SW 1271 (cell line): ENCODE results near the gene MIF4GD.
"Not testable (repeated sequence)": the region's sequence is repeated elsewhere in the genome, so short reads cannot be mapped to it uniquely, and the experiment has no call there.

ENCODE experiments used
- DNase-seq, 2 experiments: peaks; one replicate each; lab custom pipeline; 2025; lab: John Stamatoyannopoulos, UW

Gene MIF4GD

GRCh38 chr17:75270966-75271232 is at the start of gene MIF4GD:
MIF4GD (minus strand) TSS chr17:75271231; CDS start chr17:75270195, 1,036 bp downstream.
- DNase-seq = no peak

DNA sequence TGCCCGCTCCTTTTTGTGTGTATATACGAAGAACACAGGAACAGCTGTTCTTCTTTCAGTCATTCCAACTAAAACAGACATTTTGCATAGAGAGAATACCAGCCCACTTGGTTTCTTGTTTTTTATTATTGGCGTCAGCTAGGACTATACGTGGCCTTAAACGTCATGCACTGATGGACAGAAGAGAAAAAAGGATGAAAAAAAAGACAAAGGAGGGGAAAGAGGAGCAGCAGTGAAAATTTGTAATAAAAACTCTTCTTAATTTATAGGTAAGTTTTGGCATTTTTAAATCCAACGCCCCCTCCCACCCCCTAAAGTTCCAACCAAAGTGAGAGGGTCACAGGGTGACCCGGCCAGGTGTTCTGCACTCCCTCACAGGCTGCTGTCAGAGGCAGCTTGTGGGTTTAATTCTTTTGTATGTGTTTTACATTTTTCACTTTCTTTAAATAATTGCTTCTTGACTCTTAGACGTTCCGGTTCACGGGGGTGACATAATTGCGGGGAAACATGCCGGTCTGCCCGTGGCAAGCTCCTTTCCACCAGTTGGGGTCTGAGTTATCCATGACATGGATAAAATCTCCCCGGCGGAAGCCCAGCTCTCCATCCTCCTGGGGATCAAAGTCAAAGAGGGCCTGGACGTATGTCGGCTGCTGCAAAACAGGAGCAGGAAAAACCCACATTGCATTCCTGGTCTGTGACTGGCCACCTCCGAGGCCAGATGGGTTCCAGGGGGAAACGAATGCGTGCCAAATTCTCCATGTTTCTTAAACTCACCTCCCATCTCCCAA is 49.1 kb upstream of the MIF4GD start:
- DNase-seq = no peak

DNA sequence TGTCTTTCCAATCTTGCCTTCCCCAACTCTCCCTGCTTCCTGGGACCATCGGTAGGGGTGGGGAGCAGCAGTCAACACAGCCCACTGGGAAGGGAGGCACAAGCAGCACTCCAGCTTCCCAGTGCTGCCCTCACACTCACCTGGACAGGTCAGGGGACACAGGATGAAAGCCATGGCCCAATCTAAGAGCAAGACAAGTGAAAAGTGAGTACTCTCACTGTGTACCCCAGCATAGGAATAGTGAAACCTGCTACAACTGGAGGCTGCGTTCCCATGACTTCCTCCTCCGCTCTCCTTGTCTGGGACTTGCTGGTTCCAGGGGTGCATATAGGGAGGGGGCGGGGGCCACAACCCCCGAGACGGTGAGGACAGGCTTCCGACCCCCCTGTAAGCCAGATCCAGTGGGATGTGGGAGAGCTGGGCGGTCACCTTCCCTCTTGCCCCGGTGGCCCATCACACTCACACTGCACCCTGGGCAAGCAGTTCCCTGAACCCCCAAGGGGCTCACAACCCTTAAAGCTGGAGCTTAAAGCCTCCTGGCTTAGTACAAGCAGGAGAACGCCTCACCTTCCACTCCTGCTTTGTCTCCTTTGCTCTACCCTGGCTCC is 47.7 kb upstream of the MIF4GD start:
- no peak for DNase-seq

GRCh38 chr17:75318211-75318610 is 47.2 kb upstream of the MIF4GD start:
- no peak for DNase-seq

- no peak for DNase-seq
These were observed 46.6 kb upstream of the MIF4GD start for GRCh38 chr17:75317671-75318070.

- DNase-seq = no peak
These were observed 45.2 kb upstream of the MIF4GD start for GRCh38 chr17:75316253-75316652.

DNA sequence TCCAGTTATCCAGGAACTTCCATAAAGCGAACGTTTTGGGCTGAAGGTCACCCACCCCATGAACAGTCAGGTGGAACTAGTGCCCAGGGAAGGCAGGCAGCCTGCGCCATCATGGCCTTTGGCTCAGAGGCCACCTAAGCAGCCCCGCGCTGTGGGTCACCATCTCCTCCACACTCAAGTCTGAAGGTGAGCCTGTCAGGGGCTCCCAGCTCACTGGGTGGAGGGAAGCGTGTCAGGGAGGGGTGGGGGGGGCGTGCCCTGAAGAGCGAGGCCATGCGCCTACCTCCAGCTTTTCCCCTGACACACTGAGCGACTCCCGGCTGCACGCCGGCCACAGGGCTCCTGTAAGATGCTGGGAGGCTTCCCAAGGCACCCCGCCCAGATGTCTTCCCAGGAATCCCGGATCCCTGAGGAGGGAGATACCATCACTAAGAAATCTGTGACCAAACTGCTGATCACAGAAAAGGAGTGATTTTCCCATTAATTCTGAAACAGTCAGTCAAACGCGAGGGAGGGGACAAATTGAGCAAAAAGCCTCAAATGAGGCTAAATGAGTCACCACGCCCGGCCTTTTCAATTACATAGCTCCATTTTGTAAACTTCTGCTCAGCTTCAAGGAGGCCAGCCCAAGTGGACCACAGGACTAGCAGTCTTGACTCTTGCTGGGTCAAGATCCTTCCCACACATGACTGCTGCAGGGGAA is 44.7 kb upstream of the MIF4GD start:
- DNase-seq = no peak

- DNase-seq = no peak
These were observed 43.0 kb upstream of the MIF4GD start for GRCh38 chr17:75313941-75314551.

- DNase-seq = no peak
These were observed 38.0 kb upstream of the MIF4GD start for GRCh38 chr17:75308732-75309629.

- no peak for DNase-seq
These were observed 37.1 kb upstream of the MIF4GD start for GRCh38 chr17:75307957-75308731.

- DNase-seq = no peak
These were observed 30.6 kb upstream of the MIF4GD start for GRCh38 chr17:75301502-75302206.

GRCh38 chr17:75301049-75301448 is 30.0 kb upstream of the MIF4GD start:
- no peak for DNase-seq

DNA sequence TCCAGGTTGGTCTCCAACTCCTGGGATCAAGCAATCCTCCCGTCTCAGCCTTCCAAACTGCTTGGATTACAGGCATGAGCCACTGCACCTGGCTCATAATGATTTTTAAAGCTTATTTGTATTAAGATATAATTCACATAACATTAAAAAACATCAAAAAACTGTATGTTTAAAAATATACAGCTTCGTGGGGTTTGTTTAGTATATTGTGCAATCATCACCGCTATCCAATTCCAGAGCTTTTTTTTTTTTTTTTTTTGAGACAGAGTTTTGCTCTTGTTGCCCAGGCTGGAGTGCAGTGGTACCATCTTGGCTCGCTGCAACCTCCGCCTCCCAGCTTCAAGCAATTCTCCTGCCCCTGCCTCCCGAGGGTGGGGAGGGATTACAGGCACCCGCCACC is 29.2 kb upstream of the MIF4GD start:
- no peak for DNase-seq

DNA sequence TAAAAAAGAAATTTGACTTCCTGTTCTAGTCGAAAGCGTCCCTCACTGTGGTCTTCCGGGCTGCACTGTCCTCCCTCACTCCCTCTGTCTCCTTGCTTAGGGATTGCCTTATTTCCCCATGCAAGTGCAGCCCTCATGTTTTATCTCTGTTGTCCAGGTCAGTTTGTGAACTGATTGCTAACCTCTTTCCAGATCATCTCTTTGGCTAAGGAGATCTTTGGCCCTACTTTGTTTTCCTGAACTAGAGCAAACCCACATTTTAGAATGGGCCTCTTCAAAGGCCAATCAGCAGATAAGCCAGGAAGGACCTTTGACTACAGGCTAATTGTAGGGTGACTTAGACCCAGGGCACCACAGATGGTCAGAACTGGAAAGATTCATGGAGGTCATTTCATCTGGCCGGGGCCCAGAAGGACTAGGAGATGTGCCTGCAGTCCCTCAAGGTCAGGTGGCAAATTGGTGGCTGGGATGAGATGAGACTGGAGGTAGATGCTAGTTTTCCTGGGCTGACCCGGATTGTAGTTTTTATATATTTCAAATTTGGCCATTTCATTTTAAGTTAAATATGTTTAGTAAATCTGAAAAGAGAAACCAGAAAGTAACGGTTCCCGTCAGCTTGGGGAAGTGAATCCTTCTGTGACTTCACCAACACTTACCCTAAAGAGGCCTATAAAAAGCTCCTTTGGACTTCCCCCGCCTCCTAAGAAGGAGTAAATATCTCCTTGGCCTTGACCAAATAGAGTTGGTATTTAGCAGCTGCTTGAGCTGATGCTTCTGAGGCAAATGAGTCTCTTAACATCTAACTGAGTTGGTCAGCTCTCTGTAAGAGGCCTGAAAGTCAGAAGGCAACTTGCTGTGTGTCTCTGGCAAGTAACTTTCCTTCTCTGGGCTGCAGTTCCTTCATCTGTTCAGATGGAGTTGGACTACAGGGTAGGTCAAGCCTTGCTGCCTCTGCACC is 24.4 kb upstream of the MIF4GD start:
- no peak for DNase-seq

- not testable (repeated sequence) for DNase-seq
These were observed 21.9 kb upstream of the MIF4GD start for GRCh38 chr17:75292810-75293448.

DNA sequence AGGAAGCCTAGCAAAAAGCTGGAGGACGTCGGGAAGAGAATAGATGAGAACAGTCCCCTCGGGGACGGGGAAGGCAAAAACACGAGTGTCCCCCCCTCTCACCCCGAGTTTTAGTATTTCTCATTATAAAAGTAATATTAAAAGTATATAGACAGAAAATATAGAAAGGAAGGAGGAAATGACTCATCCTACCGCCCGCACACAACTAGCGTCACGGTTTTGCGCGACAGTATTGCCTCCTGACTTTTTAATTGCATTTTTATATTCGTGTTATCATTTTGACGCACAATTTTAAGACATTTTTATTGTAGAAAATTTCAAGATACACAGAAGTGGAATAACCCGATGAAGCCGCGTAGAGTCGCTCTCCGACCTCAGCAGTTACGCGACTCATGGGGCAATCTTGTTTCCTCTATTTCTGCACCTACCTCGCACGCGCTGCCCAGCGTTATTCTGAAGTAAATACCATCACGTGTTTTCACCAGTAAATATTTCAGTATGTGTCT is 18.9 kb upstream of the MIF4GD start:
- peak in 1 of 2 experiments; percentile 62 for DNase-seq

- peak; percentile 94 to 97 for DNase-seq
These were observed 18.2 kb upstream of the MIF4GD start, which contains the start of gene SLC25A19 for GRCh38 chr17:75289115-75289831. SLC25A19 (minus strand) TSS chr17:75289433; CDS start chr17:75286764, 2,669 bp downstream.

- peak in 1 of 2 experiments; percentile 37 for DNase-seq
These were observed 17.7 kb upstream of the MIF4GD start for GRCh38 chr17:75288770-75289114.
